Measurements from ENCODE around the gene BRPF1.
A peak's percentile ranks its signal among the peaks of the same experiment; 100 is the strongest.

Gene BRPF1

DNA sequence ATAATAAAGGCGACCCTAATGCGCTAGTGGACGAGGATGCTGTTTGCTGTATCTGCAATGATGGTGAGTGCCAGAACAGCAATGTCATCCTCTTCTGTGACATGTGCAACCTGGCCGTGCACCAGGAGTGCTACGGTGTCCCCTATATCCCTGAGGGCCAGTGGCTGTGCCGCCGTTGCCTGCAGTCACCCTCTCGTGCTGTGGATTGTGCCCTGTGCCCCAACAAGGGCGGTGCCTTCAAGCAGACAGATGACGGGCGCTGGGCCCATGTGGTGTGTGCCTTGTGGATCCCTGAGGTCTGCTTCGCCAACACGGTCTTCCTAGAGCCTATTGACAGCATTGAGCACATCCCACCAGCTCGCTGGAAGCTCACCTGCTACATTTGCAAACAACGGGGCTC, 7.6 kb downstream of the BRPF1 start:
- peaks cover 81 to 84% of the 10 kb centered on the region in 2 donors for H3K36me3 ChIP-seq (ENCODE audit: control insufficient read depth in 2 of 2, insufficient read depth in 2 of 2, low read length in 2 of 2)
- H3K27me3 ChIP-seq (ENCODE audit: control insufficient read depth in 1 of 2, insufficient read depth in 2 of 2, low read length in 2 of 2) = no peaks in the 10 kb centered on the region
- H3K27ac ChIP-seq (ENCODE audit: low read length) = no peak overlapping the region
- H3K9me3 ChIP-seq (ENCODE audit: control insufficient read depth in 2 of 2, low read length in 2 of 2) = no peaks in the 10 kb centered on the region
- H3K4me3 ChIP-seq (ENCODE audit: low read length in 2 of 2) = no peak overlapping the region
- peaks cover 3% of the 10 kb centered on the region for H3K4me1 ChIP-seq (ENCODE audit: control insufficient read depth, insufficient read depth, low read length)
- H3K9ac ChIP-seq (ENCODE audit: low read length in 2 of 2) = no peak overlapping the region

GRCh38 chr3:9742560-9742959, 11.0 kb downstream of the BRPF1 start:
- Histone ChIP-seq H3K27me3 (ENCODE audit: control insufficient read depth in 1 of 2, insufficient read depth in 2 of 2, low read length in 2 of 2) (no peaks in the 10 kb centered on the region), H3K27ac (ENCODE audit: low read length) (no peak overlapping the region), H3K9ac (ENCODE audit: low read length in 2 of 2) (no peak overlapping the region), H3K4me3 (ENCODE audit: low read length in 2 of 2) (no peak overlapping the region), H3K9me3 (ENCODE audit: control insufficient read depth in 2 of 2, low read length in 2 of 2) (no peaks in the 10 kb centered on the region), H3K4me1 (ENCODE audit: control insufficient read depth, insufficient read depth, low read length) (peaks cover 5% of the 10 kb centered on the region), H3K36me3 (ENCODE audit: control insufficient read depth in 2 of 2, insufficient read depth in 2 of 2, low read length in 2 of 2) (peaks cover 90 to 96% of the 10 kb centered on the region in 2 donors)

DNA sequence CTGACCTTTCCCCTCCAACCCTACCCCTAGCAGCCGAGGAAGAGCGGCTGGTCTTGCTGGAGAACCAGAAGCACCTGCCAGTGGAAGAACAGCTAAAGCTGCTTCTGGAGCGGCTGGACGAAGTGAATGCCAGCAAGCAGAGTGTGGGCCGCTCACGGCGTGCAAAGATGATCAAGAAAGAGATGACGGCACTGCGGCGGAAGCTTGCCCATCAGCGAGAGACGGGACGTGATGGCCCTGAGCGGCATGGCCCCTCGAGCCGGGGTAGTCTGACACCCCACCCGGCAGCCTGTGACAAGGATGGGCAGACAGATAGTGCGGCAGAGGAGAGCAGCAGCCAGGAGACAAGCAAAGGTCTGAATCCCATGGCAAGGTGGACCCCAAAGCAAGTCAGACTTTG, 12.0 kb downstream of the BRPF1 start:
- no peak overlapping the region for H3K27ac ChIP-seq (ENCODE audit: low read length)
- H3K4me1 ChIP-seq (ENCODE audit: control insufficient read depth, insufficient read depth, low read length) = peaks cover 7% of the 10 kb centered on the region
- H3K9ac ChIP-seq (ENCODE audit: low read length in 2 of 2) = no peak overlapping the region
- H3K36me3 ChIP-seq (ENCODE audit: control insufficient read depth in 2 of 2, insufficient read depth in 2 of 2, low read length in 2 of 2) = peaks cover 85 to 96% of the 10 kb centered on the region in 2 donors
- H3K27me3 ChIP-seq (ENCODE audit: control insufficient read depth in 1 of 2, insufficient read depth in 2 of 2, low read length in 2 of 2) = no peaks in the 10 kb centered on the region
- no peak overlapping the region for H3K4me3 ChIP-seq (ENCODE audit: low read length in 2 of 2)
- H3K9me3 ChIP-seq (ENCODE audit: control insufficient read depth in 2 of 2, low read length in 2 of 2) = no peaks in the 10 kb centered on the region

GRCh38 chr3:9744162-9744561, 12.6 kb downstream of the BRPF1 start:
- Histone ChIP-seq H3K27me3 (ENCODE audit: control insufficient read depth in 1 of 2, insufficient read depth in 2 of 2, low read length in 2 of 2) (no peaks in the 10 kb centered on the region), H3K4me1 (ENCODE audit: control insufficient read depth, insufficient read depth, low read length) (peaks cover 12% of the 10 kb centered on the region), H3K9ac (ENCODE audit: low read length in 2 of 2) (no peak overlapping the region), H3K36me3 (ENCODE audit: control insufficient read depth in 2 of 2, insufficient read depth in 2 of 2, low read length in 2 of 2) (peaks cover 80 to 90% of the 10 kb centered on the region in 2 donors), H3K9me3 (ENCODE audit: control insufficient read depth in 2 of 2, low read length in 2 of 2) (no peaks in the 10 kb centered on the region), H3K27ac (ENCODE audit: low read length) (no peak overlapping the region), H3K4me3 (ENCODE audit: low read length in 2 of 2) (no peak overlapping the region)

DNA sequence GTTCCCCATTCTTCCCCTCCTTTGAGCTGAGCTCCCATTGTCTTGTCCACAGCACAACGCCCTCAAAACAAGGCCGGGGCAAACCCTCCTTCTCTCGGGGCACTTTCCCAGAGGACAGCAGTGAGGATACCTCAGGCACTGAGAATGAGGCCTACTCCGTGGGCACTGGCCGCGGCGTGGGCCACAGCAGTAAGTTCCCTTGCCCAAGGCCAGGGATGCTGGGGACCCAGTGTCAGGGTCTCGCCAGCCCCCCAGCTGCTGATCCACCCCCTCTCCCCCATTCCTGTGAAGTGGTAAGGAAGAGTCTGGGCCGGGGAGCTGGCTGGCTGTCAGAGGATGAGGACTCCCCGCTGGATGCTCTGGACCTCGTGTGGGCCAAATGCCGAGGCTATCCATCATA, 14.0 kb downstream of the BRPF1 start:
- Histone ChIP-seq H3K9me3 (ENCODE audit: control insufficient read depth in 2 of 2, low read length in 2 of 2) (no peaks in the 10 kb centered on the region), H3K9ac (ENCODE audit: low read length in 2 of 2) (no peak overlapping the region), H3K36me3 (ENCODE audit: control insufficient read depth in 2 of 2, insufficient read depth in 2 of 2, low read length in 2 of 2) (peaks cover 66 to 77% of the 10 kb centered on the region in 2 donors), H3K4me3 (ENCODE audit: low read length in 2 of 2) (no peak overlapping the region), H3K27me3 (ENCODE audit: control insufficient read depth in 1 of 2, insufficient read depth in 2 of 2, low read length in 2 of 2) (no peaks in the 10 kb centered on the region), H3K4me1 (ENCODE audit: control insufficient read depth, insufficient read depth, low read length) (peaks cover 20% of the 10 kb centered on the region), H3K27ac (ENCODE audit: low read length) (no peak overlapping the region)

DNA sequence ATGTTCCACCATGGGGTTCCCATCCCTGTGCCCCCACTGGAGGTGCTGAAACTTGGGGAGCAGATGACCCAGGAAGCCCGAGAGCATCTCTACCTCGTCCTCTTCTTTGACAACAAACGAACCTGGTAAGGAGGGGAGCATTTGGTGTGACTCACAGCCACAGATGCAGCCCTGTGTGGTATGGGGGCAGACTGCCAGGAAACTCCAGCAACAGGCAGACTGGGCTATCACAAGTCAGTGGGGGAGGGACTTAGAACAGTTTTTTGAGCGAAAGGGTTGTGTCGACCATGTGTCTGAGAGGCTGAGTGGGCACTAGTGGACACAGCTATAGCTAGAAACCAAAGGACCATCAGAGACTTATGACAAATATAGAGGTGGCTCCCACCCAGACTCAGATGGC, 14.8 kb downstream of the BRPF1 start:
- peak overlapping the region in 1 of 2 donors; percentile 22 for H3K9ac ChIP-seq (ENCODE audit: low read length in 2 of 2)
- peaks cover 26% of the 10 kb centered on the region for H3K4me1 ChIP-seq (ENCODE audit: control insufficient read depth, insufficient read depth, low read length)
- H3K27ac ChIP-seq (ENCODE audit: low read length) = no peak overlapping the region
- H3K36me3 ChIP-seq (ENCODE audit: control insufficient read depth in 2 of 2, insufficient read depth in 2 of 2, low read length in 2 of 2) = peaks cover 59 to 68% of the 10 kb centered on the region in 2 donors
- H3K4me3 ChIP-seq (ENCODE audit: low read length in 2 of 2) = no peak overlapping the region
- no peaks in the 10 kb centered on the region for H3K27me3 ChIP-seq (ENCODE audit: control insufficient read depth in 1 of 2, insufficient read depth in 2 of 2, low read length in 2 of 2)
- no peaks in the 10 kb centered on the region for H3K9me3 ChIP-seq (ENCODE audit: control insufficient read depth in 2 of 2, low read length in 2 of 2)

GRCh38 chr3:9747267-9747666, 15.7 kb downstream of the BRPF1 start:
- Histone ChIP-seq H3K4me1 (ENCODE audit: control insufficient read depth, insufficient read depth, low read length) (peaks cover 32% of the 10 kb centered on the region), H3K9me3 (ENCODE audit: control insufficient read depth in 2 of 2, low read length in 2 of 2) (no peaks in the 10 kb centered on the region), H3K27ac (ENCODE audit: low read length) (no peak overlapping the region), H3K27me3 (ENCODE audit: control insufficient read depth in 1 of 2, insufficient read depth in 2 of 2, low read length in 2 of 2) (no peaks in the 10 kb centered on the region), H3K4me3 (ENCODE audit: low read length in 2 of 2) (no peak overlapping the region), H3K36me3 (ENCODE audit: control insufficient read depth in 2 of 2, insufficient read depth in 2 of 2, low read length in 2 of 2) (peaks cover 55 to 67% of the 10 kb centered on the region in 2 donors), H3K9ac (ENCODE audit: low read length in 2 of 2) (no peak overlapping the region)

- Histone ChIP-seq H3K9ac (ENCODE audit: low read length in 2 of 2) (no peak overlapping the region), H3K4me1 (ENCODE audit: control insufficient read depth, insufficient read depth, low read length) (peaks cover 32% of the 10 kb centered on the region), H3K36me3 (ENCODE audit: control insufficient read depth in 2 of 2, insufficient read depth in 2 of 2, low read length in 2 of 2) (peaks cover 48 to 59% of the 10 kb centered on the region in 2 donors), H3K9me3 (ENCODE audit: control insufficient read depth in 2 of 2, low read length in 2 of 2) (no peaks in the 10 kb centered on the region), H3K27ac (ENCODE audit: low read length) (no peak overlapping the region), H3K27me3 (ENCODE audit: control insufficient read depth in 1 of 2, insufficient read depth in 2 of 2, low read length in 2 of 2) (no peaks in the 10 kb centered on the region), H3K4me3 (ENCODE audit: low read length in 2 of 2) (no peak overlapping the region)
These were observed 16.5 kb downstream of the BRPF1 start for GRCh38 chr3:9748031-9748430.

- Histone ChIP-seq H3K36me3 (ENCODE audit: control insufficient read depth in 2 of 2, insufficient read depth in 2 of 2, low read length in 2 of 2) (peaks cover 40 to 47% of the 10 kb centered on the region in 2 donors), H3K27me3 (ENCODE audit: control insufficient read depth in 1 of 2, insufficient read depth in 2 of 2, low read length in 2 of 2) (no peaks in the 10 kb centered on the region), H3K4me1 (ENCODE audit: control insufficient read depth, insufficient read depth, low read length) (peaks cover 33% of the 10 kb centered on the region), H3K27ac (ENCODE audit: low read length) (peak overlapping the region; percentile 86), H3K4me3 (ENCODE audit: low read length in 2 of 2) (peak overlapping the region; percentile 82 to 94), H3K9ac (ENCODE audit: low read length in 2 of 2) (peak overlapping the region; percentile 86 to 87), H3K9me3 (ENCODE audit: control insufficient read depth in 2 of 2, low read length in 2 of 2) (no peaks in the 10 kb centered on the region)
These were observed 17.7 kb downstream of the BRPF1 start for GRCh38 chr3:9749296-9749644.

- Histone ChIP-seq H3K36me3 (ENCODE audit: control insufficient read depth in 2 of 2, insufficient read depth in 2 of 2, low read length in 2 of 2) (peaks cover 35 to 46% of the 10 kb centered on the region in 2 donors), H3K9me3 (ENCODE audit: control insufficient read depth in 2 of 2, low read length in 2 of 2) (no peaks in the 10 kb centered on the region), H3K27me3 (ENCODE audit: control insufficient read depth in 1 of 2, insufficient read depth in 2 of 2, low read length in 2 of 2) (no peaks in the 10 kb centered on the region), H3K27ac (ENCODE audit: low read length) (peak within 1 kb of the TSS; percentile 86), H3K9ac (ENCODE audit: low read length in 2 of 2) (peak within 1 kb of the TSS; percentile 86 to 87), H3K4me1 (ENCODE audit: control insufficient read depth, insufficient read depth, low read length) (peaks cover 37% of the 10 kb centered on the region), H3K4me3 (ENCODE audit: low read length in 2 of 2) (peak within 1 kb of the TSS; percentile 90 to 94)
These were observed 18.4 kb downstream of the BRPF1 start, which contains the start of gene OGG1 for GRCh38 chr3:9749645-9750555. Gene OGG1 (plus strand): TSS chr3:9749952. CDS start chr3:9750287, 335 bp downstream.

Measured in stomach smooth muscle (tissue), 2 donors.